ENCODE data around the gene DDX18.
A peak's percentile ranks its signal among the peaks of the same experiment; 100 is the strongest.
"Not testable (repeated sequence)": the region's sequence is repeated elsewhere in the genome, so short reads cannot be mapped to it uniquely, and the experiment has no call there.

DDX18 gene

DNA sequence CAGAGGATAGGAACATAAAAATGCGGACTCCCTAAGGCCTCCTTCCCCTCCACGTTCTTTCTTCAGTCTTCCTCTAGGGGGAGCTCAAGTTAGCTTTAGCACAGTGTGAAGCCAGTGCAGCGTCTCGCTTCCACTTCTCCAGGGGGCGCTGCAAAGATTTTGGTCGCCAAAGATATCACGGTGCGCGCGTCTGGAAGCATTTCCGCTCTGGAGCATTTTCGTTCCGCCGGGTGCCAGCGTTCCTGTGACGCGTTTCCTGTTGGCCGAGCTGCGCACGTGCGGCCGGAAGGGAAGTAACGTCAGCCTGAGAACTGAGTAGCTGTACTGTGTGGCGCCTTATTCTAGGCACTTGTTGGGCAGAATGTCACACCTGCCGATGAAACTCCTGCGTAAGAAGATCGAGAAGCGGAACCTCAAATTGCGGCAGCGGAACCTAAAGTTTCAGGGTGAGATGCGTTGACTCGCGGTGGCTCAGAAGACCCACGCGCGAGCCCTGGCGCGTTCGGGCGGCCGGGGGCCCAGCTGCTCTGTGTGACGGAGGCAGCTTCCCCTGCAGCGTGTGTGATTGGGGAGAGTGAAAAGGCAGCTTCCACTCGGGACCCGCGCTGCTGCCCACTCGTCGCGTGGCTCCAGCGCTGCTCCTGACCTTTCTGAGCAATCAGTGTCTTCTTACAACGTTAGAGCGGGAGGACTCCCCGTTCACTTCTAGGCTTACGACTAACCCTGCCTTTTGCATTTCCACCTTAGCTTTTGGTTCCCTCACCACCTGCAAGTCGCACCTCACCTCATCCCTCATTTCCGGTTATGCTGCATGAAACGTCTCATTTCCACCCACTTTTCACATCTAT, at the start of gene DDX18:
Gene DDX18, plus strand, starts transcription at position 275 of the 848 bp plus-strand sequence. Its CDS starts 87 bp downstream, at position 362.
- DNase-seq (ENCODE audit: low spot score) = peak; percentile 97

DNA sequence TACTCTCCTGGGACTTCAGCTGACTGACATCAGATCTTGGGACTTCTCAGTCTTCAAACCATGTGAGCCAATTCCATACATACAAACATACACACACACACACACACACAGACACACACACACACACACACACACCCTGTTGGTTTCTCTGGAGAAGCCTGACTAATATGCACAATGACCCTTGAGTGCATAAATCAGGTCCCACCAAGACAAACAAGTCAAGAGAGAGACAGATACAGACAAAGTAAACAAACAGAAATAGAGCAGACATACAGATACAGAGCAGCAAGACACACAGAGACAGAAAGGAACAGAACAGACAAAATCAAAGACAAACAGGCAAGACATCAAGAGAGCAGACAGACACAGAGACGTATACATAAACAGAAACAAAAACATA, 43.8 kb upstream of the DDX18 start:
- no peak for DNase-seq (ENCODE audit: low spot score)

DNA sequence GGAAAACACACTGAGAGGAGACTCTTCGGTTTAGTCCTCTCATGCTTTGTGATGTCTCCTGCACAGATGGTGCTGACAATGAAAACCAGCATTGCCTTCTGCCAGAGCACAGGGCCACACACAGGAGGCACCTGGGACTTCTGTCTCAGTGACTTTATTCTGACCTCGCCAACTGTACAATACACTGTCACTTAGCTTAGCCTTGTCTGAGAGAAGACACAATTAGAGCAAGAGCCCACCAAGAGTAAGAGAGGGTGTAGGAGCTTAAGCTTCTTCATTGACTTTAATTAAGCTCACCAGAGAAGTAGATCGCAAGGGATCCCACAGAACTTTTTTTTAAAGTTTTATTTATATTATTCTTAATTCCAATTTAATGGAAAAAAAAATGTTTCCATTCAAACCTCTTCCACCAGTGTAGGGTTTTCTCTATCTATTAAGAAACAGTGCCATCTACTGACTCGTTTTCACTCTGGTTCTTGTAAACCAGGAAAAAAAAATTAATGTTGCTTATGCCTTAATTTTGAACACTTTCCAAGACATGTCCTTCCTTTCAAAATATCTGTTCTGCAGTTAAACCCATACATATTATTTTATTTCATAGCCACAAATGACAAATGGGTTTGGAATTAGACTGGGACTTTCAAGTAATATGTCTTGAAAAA, 42.4 kb upstream of the DDX18 start:
- DNase-seq (ENCODE audit: low spot score) = peak; percentile 40

DNA sequence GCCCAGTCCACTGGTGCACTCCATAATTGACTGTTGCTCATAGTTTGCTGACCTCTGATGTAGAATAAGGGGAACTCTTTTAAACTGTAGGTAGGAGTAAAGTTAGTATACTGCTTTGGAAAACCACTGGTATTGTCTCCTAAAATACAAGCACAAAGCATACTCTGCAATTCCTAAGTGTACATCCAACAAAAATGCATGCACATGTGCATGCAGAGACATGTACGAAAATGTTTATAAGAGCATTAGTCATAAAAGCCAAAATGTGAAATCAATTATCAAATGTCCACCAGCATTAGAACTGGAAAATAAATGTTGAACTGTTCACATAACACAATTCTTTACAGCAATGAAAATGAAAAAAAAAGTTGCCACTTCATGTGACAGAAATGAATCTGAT, 39.8 kb upstream of the DDX18 start:
- no peak for DNase-seq (ENCODE audit: low spot score)

DNA sequence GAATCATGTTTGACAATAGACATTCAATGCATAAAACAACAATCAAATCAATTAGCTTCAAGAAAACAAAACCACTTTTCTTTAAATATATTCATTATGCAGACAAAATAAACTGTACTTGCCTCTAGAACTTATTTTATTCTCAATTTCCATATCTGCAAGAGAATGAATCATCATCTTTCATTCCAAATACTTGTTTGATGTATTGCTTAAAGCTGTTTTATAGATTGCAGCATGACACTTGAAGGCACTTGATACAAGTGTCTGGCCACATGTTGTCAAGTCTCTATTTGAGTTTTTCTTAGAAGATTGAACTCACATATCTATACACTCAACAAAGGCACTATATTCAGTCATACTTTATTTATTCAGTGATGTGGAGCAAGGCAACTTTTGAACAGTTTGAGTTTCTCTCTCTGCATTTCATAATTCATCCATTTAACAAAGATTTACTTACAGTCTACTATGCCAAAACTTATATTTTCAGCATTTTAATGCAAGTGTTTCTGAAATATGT, 38.7 kb upstream of the DDX18 start:
- DNase-seq (ENCODE audit: low spot score) = no peak

DNA sequence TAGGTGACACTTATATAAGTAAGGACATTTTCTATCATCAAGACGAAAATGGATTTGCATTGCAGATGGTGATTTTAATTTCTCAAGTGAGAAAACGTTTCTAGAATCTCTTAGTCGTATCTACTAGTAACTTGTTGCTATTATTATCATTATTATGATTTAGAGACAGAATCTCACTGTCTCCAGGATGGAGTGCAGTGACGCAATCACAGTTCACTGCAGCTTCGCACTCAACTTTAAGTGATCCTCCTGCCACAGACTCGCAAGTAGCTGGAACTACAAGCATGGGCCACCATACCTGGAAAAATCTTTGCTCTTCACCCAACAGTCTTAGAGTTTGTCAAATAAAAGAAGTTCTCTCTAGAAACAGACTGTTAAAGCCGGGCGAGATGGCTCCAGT, 37.6 kb upstream of the DDX18 start:
- no peak for DNase-seq (ENCODE audit: low spot score)

DNA sequence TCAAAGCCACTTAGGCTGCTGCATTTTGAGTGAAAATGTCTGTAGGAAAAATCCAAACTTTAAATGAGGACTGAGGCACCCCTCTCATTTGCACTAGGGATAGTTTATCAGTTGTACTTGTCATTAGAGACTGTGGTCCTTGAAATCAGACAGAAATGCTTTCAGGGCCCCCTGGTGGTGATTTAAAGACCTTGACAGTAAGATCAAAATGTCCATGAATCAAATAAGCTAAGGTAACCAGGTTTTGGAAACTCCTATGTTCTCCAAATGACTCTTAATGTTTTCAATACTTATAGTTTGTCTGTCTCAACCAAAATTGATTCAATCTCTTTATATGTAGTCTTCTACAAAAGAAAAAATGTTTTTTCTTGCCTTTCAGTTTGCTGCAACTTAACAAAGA, 28.8 kb upstream of the DDX18 start:
- DNase-seq (ENCODE audit: low spot score) = peak; percentile 61

DNA sequence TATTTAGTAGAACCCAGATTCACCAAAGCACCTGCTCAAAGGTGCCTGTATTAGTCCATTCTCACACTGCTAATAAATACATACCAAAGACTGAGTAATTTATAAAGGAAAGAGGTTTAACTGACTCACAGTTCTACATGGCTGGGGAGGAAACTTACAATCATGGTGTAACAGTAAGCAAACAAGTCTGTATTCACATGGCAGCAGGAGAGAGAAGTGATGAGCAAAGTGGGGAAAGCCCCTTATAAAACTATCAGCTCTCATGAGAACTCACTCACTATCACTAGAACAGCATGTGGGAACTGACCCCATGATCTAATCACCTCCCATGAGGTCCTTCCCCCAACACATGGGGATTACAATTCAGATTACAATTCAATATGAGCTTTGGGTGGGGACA, 28.0 kb upstream of the DDX18 start:
- DNase-seq (ENCODE audit: low spot score) = no peak

DNA sequence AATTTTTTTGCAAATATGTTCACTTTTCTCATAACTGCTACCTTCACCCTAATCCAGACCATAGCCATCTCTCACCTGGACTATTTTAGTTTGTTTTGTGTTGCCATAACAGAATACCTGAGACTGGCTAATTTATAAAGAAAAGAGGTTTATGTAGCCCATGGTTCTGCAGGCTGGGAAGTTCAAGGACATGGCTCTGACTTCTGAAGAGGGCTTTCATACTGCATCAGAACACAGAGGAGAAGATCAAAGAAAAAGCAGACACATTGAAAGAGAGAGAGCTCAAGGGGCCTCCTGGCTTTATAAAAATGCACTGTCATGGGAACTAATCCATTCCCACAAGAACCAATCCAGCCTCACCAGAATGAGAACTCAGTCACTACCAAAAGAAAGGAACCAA, 25.0 kb upstream of the DDX18 start:
- no peak for DNase-seq (ENCODE audit: low spot score)

DNA sequence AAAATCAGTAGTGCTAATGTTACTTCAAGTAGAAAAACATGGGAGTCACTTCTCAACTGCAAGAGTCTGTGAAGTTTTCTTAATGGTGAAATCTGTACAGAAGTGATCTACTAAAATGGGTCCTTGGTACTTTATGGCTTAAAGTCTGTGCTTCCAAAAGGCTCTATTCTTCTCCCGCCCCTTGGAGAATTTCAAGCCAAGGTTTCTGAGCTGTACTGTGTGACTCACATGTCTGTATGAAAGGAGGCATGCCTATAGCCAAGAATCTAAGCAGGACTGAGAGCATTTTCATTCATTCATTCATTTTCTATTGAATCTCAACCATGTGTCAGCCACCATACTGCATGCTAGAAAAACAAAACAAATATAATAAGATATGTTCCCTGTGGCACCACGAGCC, 19.8 kb upstream of the DDX18 start:
- DNase-seq (ENCODE audit: low spot score) = no peak

DNA sequence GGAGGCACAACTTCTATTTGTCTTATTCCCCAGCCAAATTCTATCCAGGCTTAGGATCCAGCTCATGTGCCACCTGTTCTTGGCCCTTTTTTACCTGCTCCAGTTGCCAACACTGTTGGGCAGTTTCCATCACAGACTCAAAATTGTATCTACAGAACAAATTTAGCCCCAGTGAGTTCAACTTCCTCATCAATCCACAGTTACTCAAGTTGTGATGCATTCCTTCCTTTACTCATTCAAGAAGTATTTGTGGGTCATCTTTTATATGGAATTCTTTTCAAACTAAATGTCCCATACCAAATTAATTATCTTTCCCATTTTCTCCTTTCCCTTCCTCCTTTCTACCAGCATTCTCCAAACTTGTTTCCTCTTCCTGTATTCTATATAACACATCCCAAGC, 12.7 kb upstream of the DDX18 start:
- no peak for DNase-seq (ENCODE audit: low spot score)

DNA sequence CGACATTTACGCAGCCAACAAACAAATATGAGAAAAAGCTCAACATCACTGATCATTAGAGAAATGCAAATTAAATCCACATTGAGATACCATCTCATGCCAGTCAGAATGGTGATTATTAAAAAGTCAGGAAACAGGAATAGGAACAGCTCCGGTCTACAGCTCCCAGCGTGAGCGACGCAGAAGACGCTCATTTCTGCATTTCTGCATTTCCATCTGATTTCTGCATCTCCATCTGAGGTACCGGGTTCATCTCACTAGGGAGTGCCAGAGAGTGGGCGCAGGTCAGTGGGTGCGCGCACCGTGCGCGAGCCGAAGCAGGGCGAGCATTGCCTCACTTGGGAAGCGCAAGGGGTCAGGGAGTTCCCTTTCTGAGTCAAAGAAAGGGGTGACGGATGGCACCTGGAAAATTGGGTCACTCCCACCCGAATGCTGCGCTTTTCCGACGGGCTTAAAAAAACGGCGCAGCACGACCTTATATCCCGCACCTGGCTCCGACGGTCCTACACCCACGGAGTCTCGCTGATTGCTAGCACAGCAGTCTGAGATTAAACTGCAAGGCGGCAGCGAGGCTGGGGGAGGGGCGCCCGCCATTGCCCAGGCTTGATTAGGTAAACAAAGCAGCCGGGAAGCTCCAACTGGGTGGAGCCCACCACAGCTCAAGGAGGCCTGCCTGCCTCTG, 10.7 kb upstream of the DDX18 start:
- not testable (repeated sequence) for DNase-seq (ENCODE audit: low spot score)

DNA sequence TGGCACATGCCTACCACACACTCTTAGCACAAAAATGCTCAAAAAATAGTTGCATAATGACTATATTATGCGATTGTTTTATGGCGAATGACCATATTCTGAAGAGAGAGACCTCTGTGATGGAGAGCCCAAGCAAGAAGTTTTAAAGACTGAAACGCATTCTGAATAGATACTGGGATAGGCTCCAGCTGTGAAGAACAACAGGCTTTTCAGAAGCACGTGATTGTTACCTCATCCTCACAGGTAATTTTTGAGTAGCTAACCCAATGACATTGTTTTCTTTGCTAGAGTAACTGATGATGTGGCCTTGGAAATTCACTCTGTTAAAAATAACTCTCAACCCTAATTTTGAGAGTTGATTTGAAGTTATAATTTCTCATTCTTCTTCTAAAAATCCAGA, 2.0 kb upstream of the DDX18 start:
- no peak for DNase-seq (ENCODE audit: low spot score)

DNA sequence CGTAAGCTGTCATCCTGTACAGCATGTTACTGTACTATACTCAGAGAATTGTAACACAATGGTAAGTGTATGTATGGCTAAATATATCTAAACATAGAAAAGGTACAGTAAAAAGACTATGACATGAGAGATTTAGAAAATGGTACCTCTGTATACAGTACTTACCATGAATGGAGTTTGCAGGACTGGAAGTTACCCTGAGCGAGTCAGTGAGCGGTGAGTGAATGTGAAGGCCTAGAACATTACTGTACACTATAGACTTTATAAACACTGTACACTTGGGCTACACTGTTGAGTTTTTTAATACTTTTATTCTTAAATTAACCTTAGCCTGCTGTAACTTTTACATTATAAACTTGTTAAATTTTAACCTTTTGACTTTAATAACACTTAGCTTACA, 1.5 kb downstream of the DDX18 start:
- no peak for DNase-seq (ENCODE audit: low spot score)

DNA sequence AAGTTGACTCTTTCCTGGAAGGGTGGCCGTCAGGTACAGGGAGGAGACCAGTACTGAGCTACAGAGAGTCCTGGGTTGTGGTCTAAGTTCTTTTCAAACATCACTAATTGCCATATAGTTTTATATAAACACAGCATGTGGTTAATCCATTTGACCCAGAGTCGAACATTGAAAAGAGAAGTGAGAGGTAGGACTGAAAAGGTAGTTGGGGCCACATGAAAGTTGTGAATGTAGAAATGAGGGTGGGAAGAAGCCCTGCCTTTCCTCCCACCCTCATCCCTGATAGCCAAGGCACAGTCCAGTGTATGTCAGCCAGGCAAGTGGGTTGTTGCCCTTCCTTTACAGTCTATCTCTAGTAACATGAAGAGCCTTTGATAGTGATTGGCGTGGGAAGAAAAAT, 4.4 kb downstream of the DDX18 start:
- no peak for DNase-seq (ENCODE audit: low spot score)

DNA sequence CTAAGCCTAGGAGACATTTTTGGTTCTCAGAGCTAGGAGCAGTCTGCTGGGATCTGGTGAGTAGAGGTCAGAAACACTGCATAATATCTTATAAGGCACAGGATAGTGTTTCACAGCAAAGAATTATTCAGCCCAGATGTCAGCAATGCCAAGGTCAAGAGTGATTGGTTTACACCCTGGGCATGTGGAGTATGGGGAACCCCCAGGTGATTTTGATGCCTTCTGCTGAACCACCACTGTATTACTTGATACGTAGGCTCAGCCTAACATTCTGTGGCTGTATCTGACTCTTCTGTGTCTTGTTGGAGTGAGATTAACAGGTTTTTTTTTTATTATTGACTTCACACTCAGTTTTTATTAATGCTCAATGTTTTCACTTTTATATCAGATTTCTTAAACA, 6.0 kb downstream of the DDX18 start:
- DNase-seq (ENCODE audit: low spot score) = no peak

DNA sequence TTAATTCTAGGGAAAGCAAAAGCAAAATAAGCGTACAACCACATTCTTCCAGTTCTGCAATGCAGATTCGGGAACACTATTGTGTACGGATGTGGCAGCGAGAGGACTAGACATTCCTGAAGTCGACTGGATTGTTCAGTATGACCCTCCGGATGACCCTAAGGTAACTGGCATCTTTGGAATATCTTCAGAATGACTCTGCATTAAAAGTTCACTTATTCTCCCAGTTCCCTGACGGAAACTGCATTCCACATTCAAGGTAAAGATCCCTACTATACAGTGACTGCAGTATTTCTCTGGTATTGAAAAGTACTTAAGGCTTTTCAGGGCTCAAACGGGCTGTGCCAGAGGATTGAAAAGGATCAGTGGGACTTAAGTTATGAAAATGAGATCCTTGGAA, 10.9 kb downstream of the DDX18 start:
- no peak for DNase-seq (ENCODE audit: low spot score)

DNA sequence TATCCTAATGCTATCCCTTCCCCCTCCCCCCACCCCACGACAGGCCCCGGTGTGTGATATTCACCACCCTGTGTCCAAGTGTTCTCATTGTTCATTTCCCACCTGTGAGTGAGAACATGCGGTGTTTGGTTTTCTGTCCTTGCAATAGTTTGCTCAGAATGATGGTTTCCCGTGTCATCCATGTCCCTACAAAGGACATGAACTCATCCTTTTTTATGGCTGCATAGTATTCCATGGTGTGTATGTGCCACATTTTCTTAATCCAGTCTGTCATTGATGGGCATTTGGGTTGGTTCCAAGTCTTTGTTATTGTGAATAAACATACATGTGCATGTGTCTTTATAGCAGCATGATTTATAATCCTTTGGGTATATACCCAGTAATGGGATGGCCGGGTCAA, 13.0 kb downstream of the DDX18 start:
- not testable (repeated sequence) for DNase-seq (ENCODE audit: low spot score)

DNA sequence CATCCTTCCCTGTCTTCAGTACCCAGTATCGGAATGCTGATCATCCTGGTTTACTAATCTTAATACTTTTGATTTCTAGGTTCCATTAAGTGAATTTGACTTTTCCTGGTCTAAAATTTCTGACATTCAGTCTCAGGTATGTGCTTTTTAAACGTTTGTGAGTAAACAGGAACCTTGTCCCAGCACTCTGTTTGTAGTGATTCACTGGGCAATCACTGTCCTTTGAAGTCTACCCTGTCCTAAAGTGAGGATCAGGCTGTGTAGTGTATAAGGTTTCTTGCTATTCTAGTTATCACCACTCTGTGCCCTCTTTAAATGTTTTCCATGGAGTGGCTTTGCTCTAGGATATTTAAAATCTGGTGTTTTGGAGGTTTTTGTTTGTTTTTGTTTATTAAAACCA, 14.4 kb downstream of the DDX18 start:
- no peak for DNase-seq (ENCODE audit: low spot score)

DNA sequence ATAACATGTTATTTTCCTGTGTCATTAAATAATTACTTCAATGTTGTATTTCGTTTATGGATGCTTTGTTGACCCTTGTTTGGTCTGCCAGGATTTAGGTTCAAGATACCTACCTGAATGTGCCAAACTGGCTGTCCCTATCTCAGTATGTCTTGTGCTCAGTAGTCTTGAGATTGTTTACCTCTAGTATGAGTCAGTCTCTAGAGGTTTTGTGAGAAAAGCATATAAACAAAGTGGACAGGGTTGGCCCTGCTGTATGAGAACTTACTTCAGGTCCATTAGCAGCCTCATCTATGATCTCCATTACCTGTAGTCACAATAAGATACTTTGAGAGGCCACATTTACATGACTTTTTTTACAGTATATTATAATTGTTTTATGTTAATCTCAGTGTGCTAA, 17.8 kb downstream of the DDX18 start:
- DNase-seq (ENCODE audit: low spot score) = no peak

DNA sequence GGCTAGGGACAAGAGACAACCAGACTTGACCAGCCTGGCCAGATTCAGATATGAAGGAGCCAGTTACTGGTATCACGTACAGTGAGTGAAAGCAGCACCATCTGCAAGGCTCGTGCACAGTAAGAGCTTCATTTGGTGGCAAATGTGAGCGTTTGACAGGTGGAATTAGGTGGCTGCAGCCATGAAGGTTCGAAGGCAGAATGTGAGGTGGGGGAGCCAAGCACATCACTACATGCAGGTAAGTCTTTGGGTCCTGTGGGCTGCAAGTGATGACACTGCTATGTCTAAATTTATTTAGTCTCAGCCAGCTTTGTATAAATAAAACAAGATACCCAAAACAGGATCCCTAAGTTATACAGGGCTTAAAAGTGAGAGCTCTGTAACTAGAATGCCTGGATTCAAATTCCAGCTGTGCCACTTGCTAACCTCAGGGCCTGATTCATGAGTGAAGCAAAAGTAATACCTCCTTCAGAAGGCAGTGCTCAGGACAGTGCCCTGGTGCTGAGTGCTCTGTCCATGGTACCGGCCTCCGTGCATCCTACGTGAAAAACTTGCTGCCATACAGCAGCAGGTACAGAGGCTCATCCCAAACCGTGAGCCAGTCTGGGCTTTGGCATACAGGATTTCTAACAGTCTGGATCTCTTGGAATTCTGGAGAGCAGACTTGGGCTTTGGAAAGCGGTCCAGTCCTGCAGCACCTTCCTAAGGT, 18.6 kb downstream of the DDX18 start:
- DNase-seq (ENCODE audit: low spot score) = no peak

DNA sequence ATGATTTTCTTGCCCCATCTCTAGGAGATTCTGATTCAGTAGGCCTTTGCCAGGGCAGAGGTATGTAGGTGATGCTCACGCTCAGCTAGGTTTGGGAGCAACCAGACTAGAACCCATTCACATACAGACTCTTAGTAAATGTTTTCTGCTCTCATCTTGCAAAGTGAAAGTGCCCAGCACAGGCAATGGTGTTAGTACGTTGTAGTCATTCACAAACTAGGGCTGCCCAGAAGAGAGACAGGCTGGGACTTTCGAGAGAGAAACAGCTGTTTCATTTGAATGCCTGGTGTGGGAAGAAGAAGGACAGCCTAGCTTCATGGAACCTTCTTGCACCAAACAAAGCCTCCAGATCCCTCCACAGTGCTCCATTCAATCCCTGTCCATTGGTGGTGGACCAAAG, 19.4 kb downstream of the DDX18 start:
- no peak for DNase-seq (ENCODE audit: low spot score)

All from Ammon's horn (tissue), 1 donor.